Liver (tissue), 9 donors: Measurements from ENCODE around the gene BTBD17. TPM values are rescaled to one million over a fixed set of nuclear protein-coding genes. Genes with fewer than 3 reads are reported as not detected.

Experiments
- DNase-seq: peaks from one replicate; pipeline ENCODE4 v3.0.0-alpha.2; 2017; ENCODE audit warnings: low spot score
- H3K27ac ChIP-seq, 2 donors: one replicate each; pipeline ENCODE4 v1.7.0; 2013; ENCODE audit warnings: inconsistent platforms in 2 of 2, low read length in 2 of 2, control low read depth in 1 of 2, low read depth in 1 of 2, mild to moderate bottlenecking in 1 of 2
- H3K27me3 ChIP-seq, 4 donors: one replicate each; pipeline versions ENCODE4 v1.6.1 to v1.7.0; 2013; ENCODE audit warnings: low read length in 3 of 4, inconsistent platforms in 1 of 4, mild to moderate bottlenecking in 1 of 4, moderate library complexity in 1 of 4; ENCODE audit not compliant: control insufficient read depth in 4 of 4, insufficient read depth in 4 of 4
- H3K36me3 ChIP-seq, 4 donors: one replicate each; pipeline versions ENCODE4 v1.6.1 to v1.7.0; 2013; ENCODE audit warnings: low read length in 3 of 4, mild to moderate bottlenecking in 3 of 4, low read depth in 1 of 4, moderate library complexity in 1 of 4; ENCODE audit not compliant: control insufficient read depth in 4 of 4, insufficient read depth in 3 of 4
- H3K4me1 ChIP-seq, 4 donors: one replicate each; pipeline versions ENCODE4 v1.6.1 to v1.7.0; 2013; ENCODE audit warnings: low read length in 3 of 4, mild to moderate bottlenecking in 3 of 4, moderate library complexity in 1 of 4; ENCODE audit not compliant: control insufficient read depth in 4 of 4, insufficient read depth in 4 of 4
- H3K4me3 ChIP-seq, 3 donors: one replicate each; pipeline versions ENCODE4 v1.6.1 to v1.7.0; 2013; ENCODE audit warnings: low read length in 3 of 3, control low read depth in 1 of 3, low read depth in 1 of 3, mild to moderate bottlenecking in 1 of 3
- H3K9ac ChIP-seq, 2 donors: one replicate each; pipeline ENCODE4 v1.7.0; 2013; ENCODE audit warnings: low read length in 2 of 2, mild to moderate bottlenecking in 2 of 2, moderate library complexity in 2 of 2, control low read depth in 1 of 2, low read depth in 1 of 2
- H3K9me3 ChIP-seq, 4 donors: one replicate each; pipeline versions ENCODE4 v1.6.1 to v1.7.0; 2013; ENCODE audit warnings: low read length in 3 of 4; ENCODE audit not compliant: control insufficient read depth in 4 of 4
- EGR1 ChIP-seq, 2 donors: IDR thresholded peaks; 2 replicates each; pipeline ENCODE4 v1.6.1; 2016 to 2018; ENCODE audit warnings: antibody characterized with exemption in 2 of 2, low read depth in 2 of 2
- FOXA1 ChIP-seq: IDR thresholded peaks from 2 replicates; pipeline ENCODE4 v1.6.1; 2016; ENCODE audit warnings: antibody characterized with exemption
- GABPA ChIP-seq, 2 donors: IDR thresholded peaks in 1 of 2; conservative IDR thresholded peaks in 1 of 2; 2 replicates each; pipeline ENCODE4 v1.6.1; 2016; ENCODE audit warnings: antibody characterized with exemption in 2 of 2, mild to moderate bottlenecking in 1 of 2, moderate library complexity in 1 of 2
- HNF4A ChIP-seq, 2 donors: conservative IDR thresholded peaks; 2 replicates each; pipeline ENCODE4 v1.6.1; 2016; ENCODE audit warnings: antibody characterized with exemption in 2 of 2, mild to moderate bottlenecking in 2 of 2
- HNF4G ChIP-seq: IDR thresholded peaks from 2 replicates; pipeline ENCODE4 v1.6.1; 2016; ENCODE audit warnings: antibody characterized with exemption
- JUND ChIP-seq, 2 donors: IDR thresholded peaks; 2 replicates each; pipeline ENCODE4 v1.6.1; 2016; ENCODE audit warnings: antibody characterized with exemption in 2 of 2
- NR2F2 ChIP-seq: IDR thresholded peaks from 2 replicates; pipeline ENCODE4 v1.6.1; 2016; ENCODE audit warnings: antibody characterized with exemption
- RAD21 ChIP-seq, 2 donors: IDR thresholded peaks; 2 replicates each; pipeline ENCODE4 v1.6.1; 2016; ENCODE audit warnings: antibody characterized with exemption in 2 of 2, mild to moderate bottlenecking in 2 of 2
- RXRA ChIP-seq, 2 donors: IDR thresholded peaks; 2 replicates each; pipeline ENCODE4 v1.6.1; 2017 to 2018; ENCODE audit warnings: antibody characterized with exemption in 2 of 2, mild to moderate bottlenecking in 1 of 2
- SP1 ChIP-seq: IDR thresholded peaks from 2 replicates; pipeline ENCODE4 v1.6.1; 2018; ENCODE audit warnings: antibody characterized with exemption, mild to moderate bottlenecking
- TAF1 ChIP-seq: conservative IDR thresholded peaks from 2 replicates; pipeline ENCODE4 v1.6.1; 2016; ENCODE audit warnings: antibody characterized with exemption, mild to moderate bottlenecking
- YY1 ChIP-seq: IDR thresholded peaks from 2 replicates; pipeline ENCODE4 v1.6.1; 2016; ENCODE audit warnings: antibody characterized with exemption, mild to moderate bottlenecking
- WGBS: extraction: QIAGEN DNeasy Blood & Tissue Kit; methylation state at CpG from one replicate; pipeline ENCODE4 v1.1.7; 2013; 5-methylcytosine and 5-hydroxymethylcytosine counted together
- polyA plus RNA-seq, 2 donors: library from polyadenylated mRNA; stranded (reverse) in 1 of 2; unstranded in 1 of 2; fragments of 200-250 nt in 1 of 2; fragments of >200 nt in 1 of 2; fragmentation: Nextera tagmentation in 1 of 2; extraction: Ambion mirVana in 1 of 2; gene quantifications; one replicate each; pipeline versions ENCODE4 v1.2.1 to v1.2.3, GENCODE V29; 2013 to 2015
- total RNA-seq, 2 donors: library from RNA; depleted of rRNA; stranded (reverse); fragments of >200 nt; gene quantifications; one replicate each; pipeline ENCODE4 v1.2.3, GENCODE V29; 2014
- TF ChIP-seq, protein P1 (sequence below): fragments of 150-350 bp; IDR thresholded peaks from 2 replicates; pipeline ENCODE4 v1.5.1; 2017; ENCODE audit warnings: improper control_type of control experiment, low read depth, low read length; ENCODE audit not compliant: missing input control
- TF ChIP-seq, protein P2 (sequence below): IDR thresholded peaks from 2 replicates; pipeline ENCODE4 v1.6.1; 2016; ENCODE audit warnings: antibody characterized with exemption
- TF ChIP-seq, protein P3 (sequence below): IDR thresholded peaks from 2 replicates; pipeline ENCODE4 v1.6.1; 2016; ENCODE audit warnings: antibody characterized with exemption, mild to moderate bottlenecking
- TF ChIP-seq, protein P4 (sequence below): IDR thresholded peaks from 2 replicates; pipeline ENCODE4 v1.6.1; 2016; ENCODE audit warnings: antibody characterized with exemption
- TF ChIP-seq, protein P5 (sequence below): IDR thresholded peaks from 2 replicates; pipeline ENCODE4 v1.6.1; 2016; ENCODE audit warnings: antibody characterized with exemption
- donor health status: healthy.
- donor health status: healthy.
- donor health status: healthy.
- donor health status: healthy.
- donor health status: healthy.

The BTBD17 gene
- total and polyA plus RNA-seq, 4 donors = not detected

DNA sequence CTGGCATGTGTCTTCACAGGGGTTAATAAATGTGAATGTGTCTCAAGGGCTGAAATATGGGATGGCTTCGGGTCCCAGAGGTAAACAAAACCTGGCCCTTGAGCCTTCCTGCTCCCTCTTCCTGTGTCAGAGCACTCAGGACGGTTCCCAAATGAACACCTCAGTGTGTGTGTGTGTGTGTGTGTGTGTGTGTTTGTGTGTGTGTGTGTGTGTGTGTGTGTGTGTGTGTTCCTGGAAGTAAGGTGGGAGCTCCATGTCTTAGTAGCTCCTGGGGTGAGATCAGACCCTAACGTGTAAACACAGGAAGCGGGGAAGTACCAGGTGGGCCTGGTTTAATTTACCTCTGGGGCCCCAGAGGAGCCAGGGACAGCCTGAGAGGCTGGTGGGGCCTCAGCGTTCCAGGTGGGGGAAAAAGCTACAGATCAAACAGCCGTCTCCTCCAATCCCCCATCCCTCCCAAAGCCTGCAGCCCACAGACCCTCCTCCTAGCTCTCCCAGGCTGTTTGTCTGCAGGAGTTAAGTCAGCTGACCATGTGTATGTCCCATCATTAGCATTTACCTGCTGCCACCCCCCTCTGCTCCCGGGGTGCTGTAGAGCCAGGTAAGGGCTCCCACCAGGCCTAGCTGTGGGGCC is 29.5 kb downstream of the BTBD17 start:
- 69% methylated on average over 7 of the region's 7 CpGs for WGBS
- H3K9me3 ChIP-seq = no peaks in the 10 kb centered on the region
- H3K27ac ChIP-seq = no peak overlapping the region

More for the DNA sequence above, 29.5 kb downstream of the BTBD17 start:
- H3K4me1 ChIP-seq = no peaks in the 10 kb centered on the region
- no peak for TF ChIP-seq TAF1
- TF ChIP-seq RAD21 (IDR thresholded peaks at IDR 0.05) = no peak
- no peak for TF ChIP-seq YY1
- TF ChIP-seq, protein P1, sequence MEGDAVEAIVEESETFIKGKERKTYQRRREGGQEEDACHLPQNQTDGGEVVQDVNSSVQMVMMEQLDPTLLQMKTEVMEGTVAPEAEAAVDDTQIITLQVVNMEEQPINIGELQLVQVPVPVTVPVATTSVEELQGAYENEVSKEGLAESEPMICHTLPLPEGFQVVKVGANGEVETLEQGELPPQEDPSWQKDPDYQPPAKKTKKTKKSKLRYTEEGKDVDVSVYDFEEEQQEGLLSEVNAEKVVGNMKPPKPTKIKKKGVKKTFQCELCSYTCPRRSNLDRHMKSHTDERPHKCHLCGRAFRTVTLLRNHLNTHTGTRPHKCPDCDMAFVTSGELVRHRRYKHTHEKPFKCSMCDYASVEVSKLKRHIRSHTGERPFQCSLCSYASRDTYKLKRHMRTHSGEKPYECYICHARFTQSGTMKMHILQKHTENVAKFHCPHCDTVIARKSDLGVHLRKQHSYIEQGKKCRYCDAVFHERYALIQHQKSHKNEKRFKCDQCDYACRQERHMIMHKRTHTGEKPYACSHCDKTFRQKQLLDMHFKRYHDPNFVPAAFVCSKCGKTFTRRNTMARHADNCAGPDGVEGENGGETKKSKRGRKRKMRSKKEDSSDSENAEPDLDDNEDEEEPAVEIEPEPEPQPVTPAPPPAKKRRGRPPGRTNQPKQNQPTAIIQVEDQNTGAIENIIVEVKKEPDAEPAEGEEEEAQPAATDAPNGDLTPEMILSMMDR = no peak
- TF ChIP-seq GABPA (IDR thresholded peaks at IDR 0.05 in 1 of 2, conservative IDR thresholded peaks at IDR 0.05 in 1 of 2) = no peak
- TF ChIP-seq JUND (IDR thresholded peaks at IDR 0.05) = no peak
- TF ChIP-seq HNF4G = no peak
- TF ChIP-seq RXRA (IDR thresholded peaks at IDR 0.05) = no peak
- TF ChIP-seq, protein P2, sequence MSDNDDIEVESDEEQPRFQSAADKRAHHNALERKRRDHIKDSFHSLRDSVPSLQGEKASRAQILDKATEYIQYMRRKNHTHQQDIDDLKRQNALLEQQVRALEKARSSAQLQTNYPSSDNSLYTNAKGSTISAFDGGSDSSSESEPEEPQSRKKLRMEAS = no peak
- TF ChIP-seq SP1 = no peak
- no peak for TF ChIP-seq NR2F2
- TF ChIP-seq, protein P3, sequence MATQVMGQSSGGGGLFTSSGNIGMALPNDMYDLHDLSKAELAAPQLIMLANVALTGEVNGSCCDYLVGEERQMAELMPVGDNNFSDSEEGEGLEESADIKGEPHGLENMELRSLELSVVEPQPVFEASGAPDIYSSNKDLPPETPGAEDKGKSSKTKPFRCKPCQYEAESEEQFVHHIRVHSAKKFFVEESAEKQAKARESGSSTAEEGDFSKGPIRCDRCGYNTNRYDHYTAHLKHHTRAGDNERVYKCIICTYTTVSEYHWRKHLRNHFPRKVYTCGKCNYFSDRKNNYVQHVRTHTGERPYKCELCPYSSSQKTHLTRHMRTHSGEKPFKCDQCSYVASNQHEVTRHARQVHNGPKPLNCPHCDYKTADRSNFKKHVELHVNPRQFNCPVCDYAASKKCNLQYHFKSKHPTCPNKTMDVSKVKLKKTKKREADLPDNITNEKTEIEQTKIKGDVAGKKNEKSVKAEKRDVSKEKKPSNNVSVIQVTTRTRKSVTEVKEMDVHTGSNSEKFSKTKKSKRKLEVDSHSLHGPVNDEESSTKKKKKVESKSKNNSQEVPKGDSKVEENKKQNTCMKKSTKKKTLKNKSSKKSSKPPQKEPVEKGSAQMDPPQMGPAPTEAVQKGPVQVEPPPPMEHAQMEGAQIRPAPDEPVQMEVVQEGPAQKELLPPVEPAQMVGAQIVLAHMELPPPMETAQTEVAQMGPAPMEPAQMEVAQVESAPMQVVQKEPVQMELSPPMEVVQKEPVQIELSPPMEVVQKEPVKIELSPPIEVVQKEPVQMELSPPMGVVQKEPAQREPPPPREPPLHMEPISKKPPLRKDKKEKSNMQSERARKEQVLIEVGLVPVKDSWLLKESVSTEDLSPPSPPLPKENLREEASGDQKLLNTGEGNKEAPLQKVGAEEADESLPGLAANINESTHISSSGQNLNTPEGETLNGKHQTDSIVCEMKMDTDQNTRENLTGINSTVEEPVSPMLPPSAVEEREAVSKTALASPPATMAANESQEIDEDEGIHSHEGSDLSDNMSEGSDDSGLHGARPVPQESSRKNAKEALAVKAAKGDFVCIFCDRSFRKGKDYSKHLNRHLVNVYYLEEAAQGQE = no peak
- TF ChIP-seq HNF4A (conservative IDR thresholded peaks at IDR 0.05) = no peak
- TF ChIP-seq EGR1 (IDR thresholded peaks at IDR 0.05; ENCODE audit: low read depth in 2 of 2) = no peak
- TF ChIP-seq, protein P4, sequence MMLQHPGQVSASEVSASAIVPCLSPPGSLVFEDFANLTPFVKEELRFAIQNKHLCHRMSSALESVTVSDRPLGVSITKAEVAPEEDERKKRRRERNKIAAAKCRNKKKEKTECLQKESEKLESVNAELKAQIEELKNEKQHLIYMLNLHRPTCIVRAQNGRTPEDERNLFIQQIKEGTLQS = no peak
- TF ChIP-seq FOXA1 = no peak
- TF ChIP-seq, protein P5, sequence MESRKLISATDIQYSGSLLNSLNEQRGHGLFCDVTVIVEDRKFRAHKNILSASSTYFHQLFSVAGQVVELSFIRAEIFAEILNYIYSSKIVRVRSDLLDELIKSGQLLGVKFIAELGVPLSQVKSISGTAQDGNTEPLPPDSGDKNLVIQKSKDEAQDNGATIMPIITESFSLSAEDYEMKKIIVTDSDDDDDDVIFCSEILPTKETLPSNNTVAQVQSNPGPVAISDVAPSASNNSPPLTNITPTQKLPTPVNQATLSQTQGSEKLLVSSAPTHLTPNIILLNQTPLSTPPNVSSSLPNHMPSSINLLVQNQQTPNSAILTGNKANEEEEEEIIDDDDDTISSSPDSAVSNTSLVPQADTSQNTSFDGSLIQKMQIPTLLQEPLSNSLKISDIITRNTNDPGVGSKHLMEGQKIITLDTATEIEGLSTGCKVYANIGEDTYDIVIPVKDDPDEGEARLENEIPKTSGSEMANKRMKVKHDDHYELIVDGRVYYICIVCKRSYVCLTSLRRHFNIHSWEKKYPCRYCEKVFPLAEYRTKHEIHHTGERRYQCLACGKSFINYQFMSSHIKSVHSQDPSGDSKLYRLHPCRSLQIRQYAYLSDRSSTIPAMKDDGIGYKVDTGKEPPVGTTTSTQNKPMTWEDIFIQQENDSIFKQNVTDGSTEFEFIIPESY = no peak
- H3K9ac ChIP-seq = no peak overlapping the region
- no peak for DNase-seq
- H3K4me3 ChIP-seq = no peak overlapping the region
- no peaks in the 10 kb centered on the region for H3K27me3 ChIP-seq
- H3K36me3 ChIP-seq = no peaks in the 10 kb centered on the region
